Endometrial microvascular endothelial cells (primary cell): ENCODE data around the gene FYCO1. TPM values are rescaled to one million over a fixed set of nuclear protein-coding genes. Genes with fewer than 3 reads are reported as not detected.

Experiments
- in situ Hi-C: cut with HindIII; loops from 2 replicates; pipeline ENCODE4 v1.10.0; 2017; ENCODE audit warnings: low sequenced_read_pairs, low pct_unique_long_range_greater_than_20kb; ENCODE audit errors: inconsistent ontology term
- total RNA-seq: library from RNA; depleted of rRNA; stranded (reverse); fragments of >200 nt; gene quantifications from one replicate; pipeline ENCODE4 v1.2.3, GENCODE V29; 2015; ENCODE audit errors: inconsistent ontology term

Gene FYCO1
- total RNA-seq, 1 donor from 2014 or later = 13.4 TPM

DNA sequence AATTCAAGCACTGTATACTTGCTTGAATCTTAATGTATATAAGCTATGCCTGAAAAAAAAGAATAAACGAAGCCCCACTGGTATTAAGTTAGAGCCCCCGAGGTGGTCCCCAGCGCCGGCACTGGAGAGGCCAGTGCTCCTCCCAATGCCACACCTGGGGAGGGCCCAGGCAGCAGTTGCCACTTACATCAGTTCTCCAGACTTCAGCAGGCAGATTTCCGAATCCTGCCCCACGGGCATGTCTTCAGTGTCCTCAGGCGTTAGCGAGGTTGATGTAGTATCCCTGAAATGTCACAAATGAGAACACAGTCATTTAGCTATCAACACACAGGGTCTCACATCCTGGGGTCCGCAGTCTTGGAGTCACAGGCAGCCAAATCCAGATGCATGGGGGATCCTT, 59.4 kb downstream of the FYCO1 start:
- in situ Hi-C loops = no loop called here

DNA sequence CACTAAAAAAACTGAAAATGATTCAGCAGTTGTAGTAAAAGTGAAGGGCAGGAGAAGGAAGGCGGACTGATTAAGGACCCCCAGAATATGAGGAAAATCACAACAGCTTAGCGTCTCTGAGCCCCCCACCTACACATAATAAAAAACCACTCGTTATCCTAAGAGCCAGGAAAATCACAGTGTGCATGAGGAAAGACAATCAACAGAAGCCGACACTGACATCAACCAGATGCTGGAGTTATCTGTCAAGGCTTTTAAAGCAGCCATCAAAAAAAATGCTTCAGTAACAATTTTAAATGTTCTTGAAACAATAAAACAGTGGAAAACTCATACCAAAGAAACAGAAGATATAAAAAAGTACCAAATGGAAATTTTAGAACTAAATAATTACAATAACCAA, 62.0 kb downstream of the FYCO1 start:
- in situ Hi-C loops = no loop called here

DNA sequence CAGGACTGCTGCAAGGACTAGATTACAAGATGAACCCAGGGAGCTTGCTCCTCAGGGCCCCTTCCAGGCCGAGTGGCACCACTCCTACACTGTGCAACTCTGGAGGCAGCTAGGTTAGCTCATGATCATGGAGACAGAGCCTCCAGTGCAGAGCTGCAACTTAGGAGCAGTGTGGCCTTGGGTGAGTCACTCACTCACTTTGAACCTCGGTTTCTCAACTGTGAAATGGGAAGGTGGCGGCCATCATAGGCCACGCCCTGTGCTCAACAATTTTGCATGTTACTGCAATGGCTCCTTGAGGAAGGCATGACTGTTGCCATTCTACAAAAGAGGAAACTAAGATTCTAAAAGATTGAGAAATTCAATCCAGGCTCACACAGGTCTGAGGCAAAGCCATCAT, 63.5 kb downstream of the FYCO1 start:
- in situ Hi-C loops = no loop called here

DNA sequence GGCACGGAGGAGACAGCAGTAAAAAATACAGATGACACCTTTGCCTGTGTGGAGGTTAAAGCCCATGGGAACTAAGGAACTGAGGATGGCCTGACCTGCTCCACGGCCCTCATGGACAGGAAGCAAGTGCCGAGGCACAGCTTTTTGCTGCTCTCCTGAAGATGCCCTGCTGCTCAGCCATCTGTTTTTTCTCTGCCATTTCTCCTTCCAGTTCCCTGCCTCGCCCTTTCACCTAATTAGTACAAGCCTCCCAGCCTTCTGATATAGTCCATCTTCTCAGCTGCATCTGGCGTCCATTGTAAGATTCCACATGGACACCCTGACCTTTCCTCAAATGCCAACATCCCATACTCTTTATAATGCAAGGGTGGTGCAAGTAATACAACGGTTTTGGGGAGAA, 64.1 kb downstream of the FYCO1 start:
- in situ Hi-C loops = no loop called here

DNA sequence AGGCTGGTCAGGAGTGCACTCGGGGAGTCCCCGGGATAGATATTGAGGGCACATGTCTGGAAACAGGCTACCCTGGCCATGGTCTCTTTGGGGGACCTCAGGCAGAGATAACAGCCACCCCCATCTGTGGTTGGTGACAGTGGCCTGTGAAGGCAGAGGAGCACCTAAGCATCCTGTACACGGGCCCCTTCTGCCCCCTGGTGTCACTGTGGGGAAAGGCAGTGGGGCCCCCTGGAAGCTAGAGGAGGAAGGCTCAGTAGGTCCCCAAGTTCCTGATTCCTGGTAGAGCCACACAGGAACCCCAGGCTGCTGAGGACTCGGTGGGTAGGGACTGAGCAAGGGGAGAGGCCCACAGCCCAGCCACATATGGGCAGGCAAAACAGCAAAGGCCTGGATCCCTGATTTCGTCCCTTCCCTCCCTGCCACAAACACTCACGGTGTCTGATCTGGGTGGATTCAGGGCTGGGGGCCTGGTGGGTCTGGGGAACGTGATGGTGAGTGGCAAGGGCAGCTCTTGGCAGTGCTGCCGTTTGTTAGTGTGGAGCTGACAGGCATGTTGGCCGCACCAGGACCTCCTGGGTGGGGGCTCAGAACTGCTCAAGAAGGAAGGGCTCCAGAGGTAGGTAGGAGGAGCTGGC, 66.5 kb downstream of the FYCO1 start:
- in situ Hi-C loops = no loop called here

DNA sequence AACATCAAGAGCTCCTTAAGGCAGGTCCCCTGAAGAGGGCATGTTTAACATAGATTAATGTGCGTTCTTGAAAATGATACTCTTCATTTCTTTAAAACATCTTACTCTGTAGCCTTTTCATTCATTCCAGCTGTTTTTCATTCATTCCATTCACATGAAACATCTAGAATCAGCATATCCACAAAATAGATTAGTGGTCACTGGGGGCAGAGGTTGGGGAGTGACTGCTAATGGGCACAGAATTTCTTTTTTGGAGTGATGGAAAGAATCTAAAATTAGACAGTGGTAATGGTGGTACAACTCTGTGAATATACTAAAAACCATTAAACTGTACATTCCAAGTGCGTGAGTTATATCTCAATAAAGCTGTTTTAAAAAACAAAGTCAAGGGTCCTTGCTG, 67.7 kb downstream of the FYCO1 start:
- in situ Hi-C loops = no loop called here

DNA sequence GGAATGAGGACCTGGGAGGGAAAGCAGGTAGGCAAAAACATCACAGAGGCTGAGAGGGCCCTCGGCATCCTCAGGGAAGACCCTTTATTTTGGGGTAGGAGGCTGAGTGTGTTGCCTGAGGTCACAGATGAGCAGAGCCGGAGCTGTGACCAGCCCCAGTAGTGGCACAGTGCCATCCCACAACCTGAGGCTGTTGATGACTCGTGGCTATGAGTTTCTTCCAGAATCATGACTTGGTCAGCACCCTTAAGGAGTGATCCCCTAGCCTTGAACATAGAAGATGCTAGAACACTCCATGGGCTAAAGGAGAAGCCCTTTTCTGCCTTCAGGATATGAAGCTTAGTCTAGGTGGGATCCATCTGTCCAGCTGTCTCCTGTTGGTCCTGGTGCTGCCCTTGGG, 71.9 kb downstream of the FYCO1 start:
- in situ Hi-C loops = no loop called here

DNA sequence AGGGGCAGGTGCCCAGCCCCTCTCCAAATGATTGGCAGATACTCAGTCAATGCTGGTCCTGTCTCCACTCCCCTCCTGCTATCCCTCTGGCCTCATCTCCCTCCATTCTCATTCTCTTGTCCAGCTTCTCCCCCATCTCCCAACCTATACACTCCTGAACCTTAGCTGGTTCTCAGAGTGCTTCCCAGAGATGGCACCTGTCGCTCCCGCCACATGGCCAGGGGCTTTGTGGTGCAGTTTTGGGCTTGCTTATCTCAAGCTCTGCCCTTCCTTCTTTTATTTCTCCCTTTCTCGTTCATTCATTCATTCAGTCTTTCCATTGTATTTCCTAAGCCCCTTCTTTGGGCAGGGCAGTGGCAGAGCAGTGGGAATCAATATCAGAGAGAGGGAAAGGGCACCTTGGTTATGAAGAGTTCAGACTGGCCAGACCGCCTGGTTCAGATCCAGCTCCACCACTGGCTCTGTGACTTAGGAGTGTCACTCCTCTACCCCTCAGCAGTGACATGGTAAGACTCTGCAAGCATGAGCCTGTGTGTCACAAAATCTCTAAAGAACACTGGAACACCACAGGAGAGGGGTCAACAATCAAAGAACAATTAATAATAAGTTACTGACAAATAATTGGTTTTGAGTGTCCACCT, 72.6 kb downstream of the FYCO1 start:
- in situ Hi-C loops = no loop called here

DNA sequence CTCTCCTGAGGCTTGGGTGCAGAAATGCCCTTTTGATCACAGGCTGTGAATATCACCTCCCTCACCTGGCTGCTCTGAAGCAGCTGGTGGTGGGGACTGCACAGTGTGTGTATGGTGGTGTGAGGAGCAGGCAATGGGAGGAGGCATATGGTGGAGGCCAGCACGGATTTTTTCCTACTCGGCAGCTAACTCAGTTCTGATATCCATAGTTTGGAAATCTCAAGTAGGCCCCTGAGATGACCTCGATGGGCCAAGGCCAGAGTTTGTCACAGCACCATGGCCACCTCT, 73.6 kb downstream of the FYCO1 start:
- in situ Hi-C loops = no loop called here

DNA sequence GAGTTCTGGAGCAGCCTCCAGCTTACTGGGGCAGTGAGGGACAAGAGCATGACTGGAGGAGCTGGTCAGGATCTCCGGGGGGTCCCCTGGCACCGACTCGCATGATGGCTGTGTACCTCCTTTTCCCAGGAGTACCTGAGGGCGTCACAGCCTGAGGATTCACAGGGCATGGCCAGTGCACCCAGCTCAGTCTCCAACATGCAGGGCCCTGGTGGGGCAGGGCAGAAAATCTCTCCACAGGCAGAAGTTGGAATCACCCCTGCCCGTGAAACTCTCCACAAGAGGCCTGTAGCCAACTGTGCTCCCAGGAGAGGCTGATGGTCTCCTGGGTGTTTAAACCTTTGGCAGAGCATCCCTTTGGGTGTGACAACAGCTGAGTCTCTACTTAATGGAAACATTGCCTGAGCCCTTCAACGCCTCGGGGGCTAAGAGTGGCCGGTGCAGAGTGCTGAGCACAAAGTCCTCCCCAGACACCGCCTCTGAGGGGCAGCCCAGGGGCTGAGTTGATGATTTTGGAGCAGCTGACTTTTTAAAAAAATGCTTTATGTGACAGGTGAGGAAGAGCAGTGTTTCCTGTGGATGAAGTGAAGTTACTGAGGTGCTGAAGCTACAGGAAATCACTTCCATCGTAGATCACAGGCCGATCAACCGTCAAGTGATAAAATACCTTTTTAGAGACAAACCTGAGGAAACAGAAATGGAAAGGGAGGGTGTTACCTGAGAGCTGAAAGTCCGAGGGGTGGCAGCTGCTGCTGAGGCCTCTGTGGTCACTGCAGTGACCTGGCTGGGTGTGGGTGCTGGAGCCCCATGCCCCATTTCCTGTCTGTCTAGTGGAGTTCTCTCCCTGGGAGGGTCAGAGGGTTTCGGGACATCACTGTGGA, 74.2 kb downstream of the FYCO1 start:
- in situ Hi-C loops = no loop called here

DNA sequence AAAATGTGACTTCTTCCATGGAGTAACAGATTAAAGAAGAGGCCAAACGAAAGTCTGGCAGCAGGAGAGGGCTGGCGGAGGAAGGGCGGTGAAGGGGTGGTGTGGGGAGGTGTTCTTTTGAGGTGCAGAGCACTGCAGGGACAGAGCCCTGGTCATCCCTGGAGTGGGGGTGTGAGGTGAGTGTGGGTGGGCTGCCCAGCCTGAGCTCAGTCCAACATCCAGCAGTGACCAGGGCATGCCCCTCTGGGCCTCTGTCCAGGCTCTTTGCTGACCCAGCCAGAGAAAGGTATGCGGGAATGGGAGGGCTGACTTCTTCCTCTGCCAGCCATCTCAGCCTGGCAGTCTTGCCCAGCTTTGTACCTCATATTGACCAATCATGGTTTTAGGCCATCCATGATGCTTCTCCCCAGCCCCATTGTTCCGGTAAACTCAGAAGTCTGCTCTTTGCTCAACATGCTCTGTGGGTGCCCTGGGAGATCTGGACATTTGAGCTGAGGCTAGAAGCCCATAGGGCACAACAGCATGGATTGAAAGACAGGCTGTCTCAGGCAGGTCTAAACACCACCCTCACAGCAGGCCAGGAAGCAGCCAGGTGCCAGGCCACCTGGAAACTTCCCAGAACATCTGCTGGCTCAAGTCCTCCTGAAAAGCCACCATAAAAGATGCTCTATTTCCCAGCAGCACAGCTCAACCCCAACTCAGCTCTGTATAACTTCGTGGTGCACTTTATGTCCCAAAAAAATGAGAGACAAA, 78.3 kb downstream of the FYCO1 start:
- in situ Hi-C loops = no loop called here

DNA sequence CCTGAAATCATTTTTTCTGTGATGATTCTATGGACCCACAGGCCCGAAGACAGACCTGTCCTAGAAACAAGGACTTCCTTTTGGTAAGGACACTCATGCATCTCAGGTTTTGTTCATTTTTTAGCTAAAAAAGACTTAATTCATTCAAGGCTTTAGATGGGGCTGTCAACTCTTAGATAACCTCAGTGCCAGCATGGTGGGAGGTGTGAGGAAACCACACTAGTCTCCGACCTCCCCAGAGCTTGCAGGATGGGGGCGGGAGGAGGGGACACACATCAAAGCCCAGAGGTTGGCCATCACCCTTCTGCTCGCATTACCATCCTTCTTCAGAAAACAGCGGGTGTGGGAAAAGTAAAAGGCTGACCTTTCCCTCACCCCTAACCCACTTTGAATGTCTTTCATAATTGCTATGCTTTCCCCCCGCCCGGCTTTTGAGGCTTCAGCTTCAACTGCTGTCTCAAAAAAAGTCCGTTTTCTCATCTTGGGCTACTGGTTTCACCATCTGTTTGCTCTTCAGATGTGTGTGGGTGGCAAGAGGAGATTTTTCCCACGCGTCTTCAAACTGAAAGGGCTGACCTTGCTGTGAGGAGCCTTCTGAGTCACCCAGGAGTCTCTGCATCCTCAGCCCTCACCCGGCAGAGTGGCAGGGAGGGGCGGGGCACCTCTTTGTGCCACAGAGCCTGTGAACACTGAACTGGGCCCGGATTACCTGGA, 79.9 kb downstream of the FYCO1 start:
- in situ Hi-C loops = no loop called here

DNA sequence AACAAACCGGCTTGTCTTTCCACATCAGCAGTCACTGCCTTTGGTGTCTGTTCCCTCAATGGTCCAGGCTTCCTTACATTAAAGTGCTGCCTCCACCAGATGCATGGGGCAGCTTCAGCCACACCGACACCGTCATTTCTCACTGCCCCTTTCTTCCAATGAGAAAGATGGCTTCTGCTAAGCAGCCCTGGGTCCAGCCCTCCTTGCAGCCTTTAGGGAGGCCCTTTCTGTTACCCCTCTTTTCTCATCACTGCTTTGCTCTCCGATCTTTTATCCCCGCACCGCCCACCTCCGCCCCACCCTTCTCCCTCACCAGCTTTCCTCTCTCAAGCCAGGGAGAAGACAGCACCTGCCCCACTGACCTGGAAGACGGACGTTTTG, 80.6 kb downstream of the FYCO1 start:
- in situ Hi-C loops = no loop called here

DNA sequence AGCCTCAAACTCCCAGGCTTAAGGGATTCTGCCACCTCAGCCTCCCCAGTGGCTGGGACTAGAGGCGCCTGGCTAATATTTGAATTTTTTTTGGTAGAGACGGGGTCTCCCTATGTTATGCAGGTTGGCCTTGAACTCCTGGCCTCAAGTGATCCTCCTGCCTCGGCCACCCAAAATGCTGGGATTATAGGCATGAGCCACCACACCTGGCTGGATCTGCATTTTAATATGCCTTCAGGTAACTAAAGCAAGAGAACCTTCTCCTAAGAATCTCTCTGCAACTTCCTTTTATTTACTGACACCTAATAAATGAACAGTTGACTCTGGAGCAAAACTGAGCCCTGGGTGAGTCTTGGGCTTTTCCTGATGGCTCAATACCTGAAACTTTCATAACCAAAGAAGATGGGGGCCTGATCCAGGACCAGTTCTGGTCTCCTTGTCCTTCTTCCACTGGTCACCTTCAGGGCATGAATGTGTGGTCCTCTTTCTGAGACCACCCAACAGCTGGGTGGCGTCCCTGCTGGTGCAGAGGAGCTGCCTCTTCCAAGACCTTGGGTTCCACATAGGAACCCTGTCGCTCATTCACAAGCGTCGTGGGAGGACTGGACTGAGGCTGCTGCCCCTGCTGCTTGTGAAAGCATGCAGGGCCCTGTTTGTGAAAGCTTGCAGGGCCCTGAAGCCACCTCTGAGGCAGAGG, 81.1 kb downstream of the FYCO1 start:
- in situ Hi-C loops = no loop called here

DNA sequence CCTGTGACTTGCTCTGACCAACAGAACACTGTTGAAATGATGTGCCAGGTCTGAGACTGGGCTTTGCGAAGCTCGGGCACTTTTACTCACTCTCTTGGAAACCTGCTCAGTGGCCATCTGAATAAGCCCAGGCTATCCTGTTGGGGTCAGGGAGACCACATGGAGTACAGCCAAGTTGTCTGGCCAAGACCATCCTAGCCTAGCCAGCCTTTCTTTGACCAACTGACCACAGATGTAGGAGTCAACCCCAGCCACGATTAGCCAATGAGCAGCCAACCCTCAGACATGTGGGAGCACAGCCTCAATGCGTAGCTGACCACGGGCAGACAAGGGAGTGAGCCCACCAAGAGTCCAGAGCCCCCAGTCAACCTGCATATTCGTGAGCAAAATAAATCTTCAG, 83.2 kb downstream of the FYCO1 start:
- in situ Hi-C loops = no loop called here

DNA sequence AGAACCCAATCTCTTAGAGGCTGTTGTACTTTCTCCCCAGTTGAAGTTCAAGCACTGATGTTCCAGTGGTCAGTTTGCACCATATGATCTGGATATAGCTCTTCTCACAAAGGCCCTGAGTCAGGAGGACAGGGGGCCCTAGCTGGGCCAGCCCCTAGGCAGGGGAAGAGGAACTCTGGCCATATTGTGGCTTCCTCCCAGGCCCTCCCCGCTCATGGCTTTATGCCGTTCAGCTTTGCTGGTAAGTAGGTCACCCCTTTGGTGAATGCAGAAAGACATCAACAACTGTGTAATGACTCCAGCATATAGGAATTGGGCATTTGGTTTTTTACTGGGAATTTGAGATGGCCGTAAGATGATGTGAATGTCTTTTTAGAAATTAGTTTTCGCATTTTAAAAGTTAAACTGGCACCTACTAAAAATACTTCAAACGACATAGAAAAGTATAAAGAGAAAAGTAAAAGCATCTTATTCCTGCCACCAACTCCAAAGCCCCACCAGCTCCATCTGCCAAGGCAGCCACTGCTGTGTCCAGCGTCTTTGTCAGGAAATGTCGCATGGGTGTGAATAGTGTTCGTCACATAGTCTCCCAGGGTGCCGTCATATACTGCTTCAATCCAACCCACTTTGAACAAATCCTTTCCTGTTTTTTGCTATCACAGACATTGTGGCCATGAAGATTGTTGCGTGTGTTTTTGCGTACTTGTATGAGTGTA, 84.0 kb downstream of the FYCO1 start:
- in situ Hi-C loops = no loop called here

DNA sequence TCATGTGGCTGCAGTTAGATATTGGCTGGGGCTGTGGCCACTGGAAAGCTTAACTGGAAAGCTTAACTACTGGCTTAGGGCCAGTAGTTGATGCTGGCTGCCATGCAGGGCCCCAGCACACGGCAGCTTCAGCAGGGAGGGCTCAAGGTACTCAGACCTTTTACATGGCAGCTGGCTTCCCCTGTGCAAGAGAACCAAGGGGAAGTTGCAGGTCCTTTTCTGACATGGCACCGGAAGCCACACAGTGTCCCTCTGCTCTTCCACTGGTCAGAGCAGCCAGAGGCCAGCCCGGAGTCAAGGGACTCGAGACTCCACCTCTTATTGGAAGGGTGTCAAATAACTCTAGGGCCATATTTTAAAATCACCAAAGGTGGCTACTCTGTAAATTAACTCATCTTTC, 84.7 kb downstream of the FYCO1 start:
- in situ Hi-C loops = no loop called here

DNA sequence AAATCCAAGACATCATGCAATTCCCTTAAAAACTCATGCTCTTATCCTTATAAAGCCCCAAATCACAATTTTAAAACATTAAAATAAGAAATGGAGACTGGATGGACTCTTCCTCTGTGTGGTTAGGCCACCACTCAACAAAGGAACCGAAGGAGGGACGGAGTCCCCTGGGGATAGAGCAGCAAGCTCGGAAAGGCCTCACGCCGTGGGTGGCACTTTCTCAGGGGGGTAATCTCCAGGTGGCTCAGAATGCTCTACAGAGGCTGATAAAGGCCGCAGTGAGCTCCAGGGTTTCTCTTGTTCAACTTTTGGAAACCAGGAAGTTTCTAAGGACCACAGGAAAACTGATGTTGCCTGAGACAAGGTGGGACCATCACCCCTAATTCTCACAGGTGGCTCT, 86.1 kb downstream of the FYCO1 start:
- in situ Hi-C loops = no loop called here
